OCI-LY1 (cell line): ENCODE measurements around the gene HTD2.
A peak's percentile ranks its signal among the peaks of the same experiment; 100 is the strongest.

ENCODE experiments used
- H2AFZ ChIP-seq: fragments of 200-600 bp; sonication (generic), shearing (Covaris generic); 2 replicates; pipeline ENCODE4 v1.6.0; 2014; ENCODE audit warnings: antibody characterized with exemption, mild to moderate bottlenecking, low read length
- H3F3A ChIP-seq: fragments of 200-600 bp; sonication (generic), shearing (Covaris generic); 2 replicates; pipeline ENCODE4 v1.6.0; 2014; ENCODE audit warnings: mild to moderate bottlenecking, antibody characterized with exemption, low read length, moderate library complexity; ENCODE audit not compliant: insufficient read depth
- H3K27ac ChIP-seq: fragments of 200-600 bp; sonication (generic); 2 replicates; pipeline ENCODE4 v1.5.1; 2014; ENCODE audit warnings: low read length, mixed run types, mild to moderate bottlenecking, low read depth; ENCODE audit not compliant: poor library complexity, severe bottlenecking
- H3K27me3 ChIP-seq: fragments of 200-600 bp; sonication (generic); 2 replicates; pipeline ENCODE4 v1.6.0; 2014; ENCODE audit warnings: antibody characterized with exemption, mild to moderate bottlenecking, low read length, moderate library complexity; ENCODE audit not compliant: insufficient read depth
- H3K36me3 ChIP-seq: fragments of 200-600 bp; sonication (generic); 2 replicates; pipeline ENCODE4 v1.6.1; 2014; ENCODE audit warnings: mild to moderate bottlenecking, antibody characterized with exemption, low read length, moderate library complexity, mixed read lengths; ENCODE audit not compliant: insufficient read depth
- H3K4me1 ChIP-seq: fragments of 200-600 bp; sonication (generic); 2 replicates; pipeline ENCODE4 v1.5.1; 2014; ENCODE audit warnings: mild to moderate bottlenecking, low read length, moderate library complexity; ENCODE audit not compliant: insufficient read depth, severe bottlenecking
- H3K4me2 ChIP-seq: fragments of 200-600 bp; sonication (generic), shearing (Covaris generic); 2 replicates; pipeline ENCODE4 v1.6.1; 2014; ENCODE audit warnings: low read length
- H3K4me3 ChIP-seq: fragments of 200-600 bp; sonication (generic); 2 replicates; pipeline ENCODE4 v1.5.1; 2014; ENCODE audit warnings: low read length, low read depth, mild to moderate bottlenecking, mixed read lengths; ENCODE audit not compliant: poor library complexity, severe bottlenecking
- H3K79me2 ChIP-seq: fragments of 200-600 bp; shearing (Covaris generic); 2 replicates; pipeline ENCODE4 v1.6.1; 2016; ENCODE audit warnings: mixed run types, low read length, mixed read lengths; ENCODE audit not compliant: insufficient read depth
- H3K9ac ChIP-seq: fragments of 200-600 bp; sonication (generic), shearing (Covaris generic); 2 replicates; pipeline ENCODE4 v1.6.1; 2014; ENCODE audit warnings: mild to moderate bottlenecking, low read length, mixed read lengths
- H3K9me2 ChIP-seq: fragments of 200-600 bp; sonication (generic), shearing (Covaris generic); 2 replicates; pipeline ENCODE4 v1.6.1; 2014; ENCODE audit warnings: low read depth, mild to moderate bottlenecking, low read length, mixed read lengths
- H3K9me3 ChIP-seq: fragments of 200-600 bp; shearing (Covaris generic); 2 replicates; pipeline ENCODE4 v1.6.1; 2014; ENCODE audit warnings: low read length, mixed read lengths
- H4K20me1 ChIP-seq: fragments of 200-600 bp; sonication (generic), shearing (Covaris generic); 2 replicates; pipeline ENCODE4 v1.6.0; 2016; ENCODE audit warnings: mild to moderate bottlenecking, low read length; ENCODE audit not compliant: insufficient read depth
- CTCF ChIP-seq: fragments of 200-600 bp; sonication (generic), shearing (Covaris generic); IDR thresholded peaks from 2 replicates; pipeline ENCODE4 v1.5.1; 2017; ENCODE audit warnings: mild to moderate bottlenecking, antibody characterized with exemption, low read length, moderate library complexity, mixed read lengths
- EZH2 ChIP-seq: fragments of 200-600 bp; sonication (generic), shearing (Covaris generic); IDR thresholded peaks from 2 replicates; pipeline ENCODE4 v1.8.0; 2017; ENCODE audit warnings: borderline replicate concordance, mixed run types, mild to moderate bottlenecking, antibody characterized with exemption, low read length, moderate library complexity, mixed read lengths

HTD2 gene

GRCh38 chr3:58352626-58353025 lies 46.3 kb downstream of the HTD2 start:
- Histone ChIP-seq H3K4me2 (peak overlapping the region; percentile 89), H3K9me3 (no peaks in the 10 kb centered on the region), H3K27ac (peak overlapping the region; percentile 100), H3K79me2 (peaks cover 57% of the 10 kb centered on the region), H3K9ac (peak overlapping the region; percentile 90), H2AFZ (no peak overlapping the region), H3K9me2 (no peaks in the 10 kb centered on the region), H3K27me3 (no peaks in the 10 kb centered on the region), H3K4me3 (peak overlapping the region; percentile 57), H3K36me3 (peaks cover 30% of the 10 kb centered on the region), H3K4me1 (peaks cover 100% of the 10 kb centered on the region), H4K20me1 (no peaks in the 10 kb centered on the region), H3F3A (peaks cover 26% of the 10 kb centered on the region)
- no peak for TF ChIP-seq EZH2
- no peak for TF ChIP-seq CTCF

GRCh38 chr3:58353722-58354553 lies 47.6 kb downstream of the HTD2 start:
- no peak for TF ChIP-seq CTCF
- no peak for TF ChIP-seq EZH2
- peak overlapping the region; percentile 45 for H3K4me2 ChIP-seq
- peak overlapping the region; percentile 100 for H3K27ac ChIP-seq
- H3K4me3 ChIP-seq, result peak overlapping the region; percentile 5
- peaks cover 34% of the 10 kb centered on the region for H3K36me3 ChIP-seq
- H4K20me1 ChIP-seq, result no peaks in the 10 kb centered on the region
- H3K4me1 ChIP-seq, result peaks cover 98% of the 10 kb centered on the region
- H3K79me2 ChIP-seq, result peaks cover 69% of the 10 kb centered on the region
- H3K9me3 ChIP-seq, result no peaks in the 10 kb centered on the region
- no peak overlapping the region for H2AFZ ChIP-seq
- peaks cover 23% of the 10 kb centered on the region for H3F3A ChIP-seq
- H3K27me3 ChIP-seq, result no peaks in the 10 kb centered on the region
- no peaks in the 10 kb centered on the region for H3K9me2 ChIP-seq
- H3K9ac ChIP-seq, result peak overlapping the region; percentile 31

GRCh38 chr3:58355179-58355578 lies 48.9 kb downstream of the HTD2 start:
- H3K79me2 ChIP-seq, result peaks cover 81% of the 10 kb centered on the region
- H3K4me1 ChIP-seq, result peaks cover 85% of the 10 kb centered on the region
- peak overlapping the region; percentile 100 for H3K27ac ChIP-seq
- no peaks in the 10 kb centered on the region for H3K9me2 ChIP-seq
- peaks cover 43% of the 10 kb centered on the region for H3K36me3 ChIP-seq
- peak overlapping the region; percentile 44 for H3K4me3 ChIP-seq
- peak overlapping the region; percentile 60 for H3K4me2 ChIP-seq
- no peaks in the 10 kb centered on the region for H3K9me3 ChIP-seq
- no peaks in the 10 kb centered on the region for H4K20me1 ChIP-seq
- H2AFZ ChIP-seq, result no peak overlapping the region
- TF ChIP-seq EZH2 (no peak), CTCF (no peak)
- peaks cover 15% of the 10 kb centered on the region; the same call in 1 of the 2 replicates for H3F3A ChIP-seq
- no peaks in the 10 kb centered on the region for H3K27me3 ChIP-seq
- peak overlapping the region; percentile 57 for H3K9ac ChIP-seq
